ENCODE results near the gene DAP. TPM values are rescaled to one million over a fixed set of nuclear protein-coding genes. Genes with fewer than 3 reads are reported as not detected.

DAP gene
- polyA plus RNA-seq, 2 donors, result 20.0 to 27.7 TPM

- no peaks in the 10 kb centered on the region for H3K36me3 ChIP-seq (ENCODE audit: control insufficient read depth in 2 of 2, insufficient read depth in 2 of 2, low read length in 1 of 2)
- peaks cover 3 to 8% of the 10 kb centered on the region in 2 donors for H3K4me1 ChIP-seq (ENCODE audit: control insufficient read depth in 2 of 2, insufficient read depth in 2 of 2, low read length in 1 of 2)
- 72% methylated on average over 17 of the region's 17 CpGs for WGBS, 2 donors
- peak overlapping the region; percentile 95 for H3K27ac ChIP-seq (ENCODE audit: low read depth in 2 of 2, low read length in 1 of 2)
- H3K9me3 ChIP-seq (ENCODE audit: control insufficient read depth in 2 of 2, insufficient read depth in 1 of 2, low read depth in 1 of 2, low read length in 1 of 2), result no peaks in the 10 kb centered on the region
- no peaks in the 10 kb centered on the region for H3K27me3 ChIP-seq (ENCODE audit: control insufficient read depth in 1 of 2, insufficient read depth in 2 of 2, low read length in 2 of 2)
- peak overlapping the region in 1 of 2 donors; percentile 79 for H3K4me3 ChIP-seq (ENCODE audit: low read depth in 1 of 2, low read length in 2 of 2)
Measured at GRCh38 chr5:10761933-10762775, 1.1 kb upstream of the DAP start.

GRCh38 chr5:10760921-10761184 lies 181 bp downstream of the DAP start:
- no peaks in the 10 kb centered on the region for H3K27me3 ChIP-seq (ENCODE audit: control insufficient read depth in 1 of 2, insufficient read depth in 2 of 2, low read length in 2 of 2)
- 1% methylated on average over 27 to 42 of the region's 42 CpGs for WGBS, 2 donors
- peak overlapping the region; percentile 79 to 85 for H3K4me3 ChIP-seq (ENCODE audit: low read depth in 1 of 2, low read length in 2 of 2)
- H3K4me1 ChIP-seq (ENCODE audit: control insufficient read depth in 2 of 2, insufficient read depth in 2 of 2, low read length in 1 of 2), result peaks cover 4 to 8% of the 10 kb centered on the region in 2 donors
- H3K36me3 ChIP-seq (ENCODE audit: control insufficient read depth in 2 of 2, insufficient read depth in 2 of 2, low read length in 1 of 2), result no peaks in the 10 kb centered on the region
- H3K9me3 ChIP-seq (ENCODE audit: control insufficient read depth in 2 of 2, insufficient read depth in 1 of 2, low read depth in 1 of 2, low read length in 1 of 2), result no peaks in the 10 kb centered on the region
- peak overlapping the region; percentile 92 to 95 for H3K27ac ChIP-seq (ENCODE audit: low read depth in 2 of 2, low read length in 1 of 2)

DNA sequence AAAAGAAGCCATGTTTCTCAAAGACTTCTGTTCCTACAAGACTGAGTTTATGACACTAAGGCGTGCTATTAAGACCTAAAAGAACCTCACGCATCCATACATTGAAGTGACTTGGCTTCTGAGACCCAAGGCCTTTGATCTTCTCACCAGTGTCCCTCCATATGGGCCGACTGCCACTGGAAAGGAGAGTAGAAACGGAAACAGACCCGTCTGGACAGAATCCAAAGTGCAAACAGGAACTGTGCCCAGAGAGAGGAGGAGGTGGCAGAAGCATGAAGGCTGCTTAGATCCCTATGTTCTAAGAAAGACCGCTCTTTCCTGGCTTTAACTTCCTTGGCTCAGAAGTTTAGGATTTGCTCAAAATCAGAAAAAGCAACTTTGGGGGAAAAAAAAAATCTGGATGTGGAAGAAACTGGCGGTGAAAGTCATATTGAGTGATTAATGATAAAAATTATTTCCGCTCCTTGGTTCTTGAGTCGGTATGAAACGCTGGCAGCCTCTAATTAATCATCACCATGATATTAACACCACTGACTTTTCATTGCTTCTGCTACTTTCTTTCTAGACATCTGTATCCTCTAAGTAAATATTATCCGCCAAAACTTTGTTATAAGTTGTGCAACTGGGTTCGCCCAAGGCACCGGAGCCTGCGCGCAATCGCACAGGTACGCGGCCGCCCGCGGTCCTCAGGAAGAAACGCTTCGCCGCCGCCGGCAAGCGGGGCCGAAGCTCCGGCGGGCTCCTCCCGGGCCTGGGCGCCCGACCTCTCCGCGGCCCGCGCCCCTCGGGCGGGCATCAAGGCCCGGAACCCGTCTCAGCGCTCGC lies 726 bp downstream of the DAP start:
- no peaks in the 10 kb centered on the region for H3K27me3 ChIP-seq (ENCODE audit: control insufficient read depth in 1 of 2, insufficient read depth in 2 of 2, low read length in 2 of 2)
- H3K27ac ChIP-seq (ENCODE audit: low read depth in 2 of 2, low read length in 1 of 2), result peak overlapping the region; percentile 92 to 95
- peak overlapping the region; percentile 79 to 85 for H3K4me3 ChIP-seq (ENCODE audit: low read depth in 1 of 2, low read length in 2 of 2)
- WGBS, 2 donors, result 2 to 4% methylated on average over 40 to 43 of the region's 43 CpGs
- no peaks in the 10 kb centered on the region for H3K9me3 ChIP-seq (ENCODE audit: control insufficient read depth in 2 of 2, insufficient read depth in 1 of 2, low read depth in 1 of 2, low read length in 1 of 2)
- peaks cover 0 to 2% of the 10 kb centered on the region in 2 donors for H3K36me3 ChIP-seq (ENCODE audit: control insufficient read depth in 2 of 2, insufficient read depth in 2 of 2, low read length in 1 of 2)
- peaks cover 4 to 8% of the 10 kb centered on the region in 2 donors for H3K4me1 ChIP-seq (ENCODE audit: control insufficient read depth in 2 of 2, insufficient read depth in 2 of 2, low read length in 1 of 2)

- Histone ChIP-seq H3K9me3 (ENCODE audit: control insufficient read depth in 2 of 2, insufficient read depth in 1 of 2, low read depth in 1 of 2, low read length in 1 of 2) (no peaks in the 10 kb centered on the region), H3K4me3 (ENCODE audit: low read depth in 1 of 2, low read length in 2 of 2) (no peak overlapping the region), H3K27me3 (ENCODE audit: control insufficient read depth in 1 of 2, insufficient read depth in 2 of 2, low read length in 2 of 2) (no peaks in the 10 kb centered on the region), H3K36me3 (ENCODE audit: control insufficient read depth in 2 of 2, insufficient read depth in 2 of 2, low read length in 1 of 2) (peaks cover 0 to 8% of the 10 kb centered on the region in 2 donors), H3K27ac (ENCODE audit: low read depth in 2 of 2, low read length in 1 of 2) (no peak overlapping the region), H3K4me1 (ENCODE audit: control insufficient read depth in 2 of 2, insufficient read depth in 2 of 2, low read length in 1 of 2) (peaks cover 4 to 8% of the 10 kb centered on the region in 2 donors)
- 81 to 98% methylated on average over 6 of the region's 6 CpGs for WGBS, 2 donors
Measured at GRCh38 chr5:10759111-10759510, 1.9 kb downstream of the DAP start.

DNA sequence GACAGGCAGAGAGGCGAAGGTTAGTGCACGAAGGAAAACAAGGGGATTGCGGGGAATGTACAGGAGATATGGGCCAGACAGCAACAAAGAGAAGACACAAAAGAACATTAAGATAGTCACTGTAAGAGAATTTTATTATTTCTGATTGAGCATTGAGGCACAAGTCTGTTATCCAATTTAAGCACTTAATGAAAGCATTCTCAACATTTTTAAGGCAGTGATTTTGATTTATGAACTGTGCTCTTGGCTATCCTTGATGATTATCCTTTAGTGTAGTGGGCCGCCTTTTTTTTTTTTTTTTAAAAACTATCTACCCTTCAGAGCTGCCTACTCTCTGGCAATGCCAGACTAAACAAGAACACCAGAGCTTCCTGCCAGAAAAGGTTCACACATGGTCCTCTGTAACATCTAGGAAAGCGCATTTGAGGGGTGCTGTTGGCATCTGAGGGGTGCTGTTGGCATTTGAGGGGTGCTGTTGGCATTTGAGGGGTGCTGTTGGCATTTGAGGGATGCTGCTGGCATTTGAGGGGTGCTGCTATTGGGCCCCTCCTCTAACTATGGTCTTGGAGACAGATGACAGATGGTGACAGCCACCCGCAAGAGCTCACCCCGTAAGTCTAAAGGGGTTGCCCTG lies 3.0 kb downstream of the DAP start:
- no peak overlapping the region for H3K27ac ChIP-seq (ENCODE audit: low read depth in 2 of 2, low read length in 1 of 2)
- WGBS, 2 donors, result 76 to 89% methylated on average over 7 of the region's 7 CpGs
- peaks cover 0 to 8% of the 10 kb centered on the region in 2 donors for H3K36me3 ChIP-seq (ENCODE audit: control insufficient read depth in 2 of 2, insufficient read depth in 2 of 2, low read length in 1 of 2)
- no peaks in the 10 kb centered on the region for H3K9me3 ChIP-seq (ENCODE audit: control insufficient read depth in 2 of 2, insufficient read depth in 1 of 2, low read depth in 1 of 2, low read length in 1 of 2)
- H3K4me1 ChIP-seq (ENCODE audit: control insufficient read depth in 2 of 2, insufficient read depth in 2 of 2, low read length in 1 of 2), result peaks cover 4 to 11% of the 10 kb centered on the region in 2 donors
- no peak overlapping the region for H3K4me3 ChIP-seq (ENCODE audit: low read depth in 1 of 2, low read length in 2 of 2)
- H3K27me3 ChIP-seq (ENCODE audit: control insufficient read depth in 1 of 2, insufficient read depth in 2 of 2, low read length in 2 of 2), result no peaks in the 10 kb centered on the region

DNA sequence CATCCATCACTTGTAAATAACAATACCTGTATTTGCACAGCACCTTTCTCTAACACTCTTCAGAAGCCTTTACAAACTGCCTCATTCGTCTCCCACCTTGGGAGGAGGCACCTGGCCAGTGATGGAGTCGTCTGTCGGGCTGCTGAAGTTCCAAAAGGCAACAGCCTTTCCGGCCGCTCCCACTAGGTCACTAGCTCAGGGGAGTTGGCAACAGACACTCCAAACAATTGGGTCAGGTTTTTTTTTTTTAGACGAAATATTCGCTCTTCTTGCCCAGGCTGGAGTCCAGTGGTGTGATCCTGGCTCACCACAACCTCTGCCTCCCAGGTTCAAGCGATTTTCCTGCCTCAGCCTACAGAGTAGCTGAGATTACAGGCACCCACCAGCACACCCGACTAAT lies 4.0 kb downstream of the DAP start:
- Histone ChIP-seq H3K9me3 (ENCODE audit: control insufficient read depth in 2 of 2, insufficient read depth in 1 of 2, low read depth in 1 of 2, low read length in 1 of 2) (no peaks in the 10 kb centered on the region), H3K4me3 (ENCODE audit: low read depth in 1 of 2, low read length in 2 of 2) (no peak overlapping the region), H3K27me3 (ENCODE audit: control insufficient read depth in 1 of 2, insufficient read depth in 2 of 2, low read length in 2 of 2) (no peaks in the 10 kb centered on the region), H3K27ac (ENCODE audit: low read depth in 2 of 2, low read length in 1 of 2) (no peak overlapping the region), H3K36me3 (ENCODE audit: control insufficient read depth in 2 of 2, insufficient read depth in 2 of 2, low read length in 1 of 2) (peaks cover 0 to 8% of the 10 kb centered on the region in 2 donors), H3K4me1 (ENCODE audit: control insufficient read depth in 2 of 2, insufficient read depth in 2 of 2, low read length in 1 of 2) (peaks cover 4 to 11% of the 10 kb centered on the region in 2 donors)
- 39 to 42% methylated on average over 9 of the region's 9 CpGs for WGBS, 2 donors

DNA sequence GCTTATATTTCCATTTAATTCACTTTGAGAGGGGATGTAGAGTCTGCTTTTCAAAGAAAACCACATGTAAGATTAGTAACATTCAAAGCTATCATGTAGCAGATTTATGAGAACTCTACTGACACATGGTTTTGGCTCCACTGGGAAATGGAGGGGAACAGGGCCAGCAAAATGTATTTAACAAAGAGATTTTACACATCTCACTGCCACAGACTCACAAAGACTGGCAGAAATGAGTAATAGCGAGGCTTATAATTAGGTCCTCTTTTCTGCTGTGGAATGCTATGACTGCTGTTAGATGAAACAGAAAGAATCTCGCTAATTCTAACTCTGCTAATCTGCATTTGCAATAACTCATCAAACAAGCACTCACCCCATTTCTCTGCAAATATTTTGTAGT lies 4.5 kb downstream of the DAP start:
- no peak overlapping the region for H3K27ac ChIP-seq (ENCODE audit: low read depth in 2 of 2, low read length in 1 of 2)
- WGBS, 2 donors, result 25 to 37% methylated on average over 2 of the region's 2 CpGs
- no peak overlapping the region for H3K4me3 ChIP-seq (ENCODE audit: low read depth in 1 of 2, low read length in 2 of 2)
- H3K9me3 ChIP-seq (ENCODE audit: control insufficient read depth in 2 of 2, insufficient read depth in 1 of 2, low read depth in 1 of 2, low read length in 1 of 2), result no peaks in the 10 kb centered on the region
- peaks cover 0 to 8% of the 10 kb centered on the region in 2 donors for H3K36me3 ChIP-seq (ENCODE audit: control insufficient read depth in 2 of 2, insufficient read depth in 2 of 2, low read length in 1 of 2)
- peaks cover 4 to 9% of the 10 kb centered on the region in 2 donors for H3K4me1 ChIP-seq (ENCODE audit: control insufficient read depth in 2 of 2, insufficient read depth in 2 of 2, low read length in 1 of 2)
- no peaks in the 10 kb centered on the region for H3K27me3 ChIP-seq (ENCODE audit: control insufficient read depth in 1 of 2, insufficient read depth in 2 of 2, low read length in 2 of 2)

- peaks cover 4 to 5% of the 10 kb centered on the region in 2 donors for H3K4me1 ChIP-seq (ENCODE audit: control insufficient read depth in 2 of 2, insufficient read depth in 2 of 2, low read length in 1 of 2)
- H3K4me3 ChIP-seq (ENCODE audit: low read depth in 1 of 2, low read length in 2 of 2), result no peak overlapping the region
- peaks cover 0 to 14% of the 10 kb centered on the region in 2 donors for H3K36me3 ChIP-seq (ENCODE audit: control insufficient read depth in 2 of 2, insufficient read depth in 2 of 2, low read length in 1 of 2)
- H3K27me3 ChIP-seq (ENCODE audit: control insufficient read depth in 1 of 2, insufficient read depth in 2 of 2, low read length in 2 of 2), result no peaks in the 10 kb centered on the region
- no peak overlapping the region for H3K27ac ChIP-seq (ENCODE audit: low read depth in 2 of 2, low read length in 1 of 2)
- 82 to 93% methylated on average over 9 of the region's 9 CpGs for WGBS, 2 donors
- H3K9me3 ChIP-seq (ENCODE audit: control insufficient read depth in 2 of 2, insufficient read depth in 1 of 2, low read depth in 1 of 2, low read length in 1 of 2), result no peaks in the 10 kb centered on the region
Measured at GRCh38 chr5:10753178-10753577, 7.9 kb downstream of the DAP start.

DNA sequence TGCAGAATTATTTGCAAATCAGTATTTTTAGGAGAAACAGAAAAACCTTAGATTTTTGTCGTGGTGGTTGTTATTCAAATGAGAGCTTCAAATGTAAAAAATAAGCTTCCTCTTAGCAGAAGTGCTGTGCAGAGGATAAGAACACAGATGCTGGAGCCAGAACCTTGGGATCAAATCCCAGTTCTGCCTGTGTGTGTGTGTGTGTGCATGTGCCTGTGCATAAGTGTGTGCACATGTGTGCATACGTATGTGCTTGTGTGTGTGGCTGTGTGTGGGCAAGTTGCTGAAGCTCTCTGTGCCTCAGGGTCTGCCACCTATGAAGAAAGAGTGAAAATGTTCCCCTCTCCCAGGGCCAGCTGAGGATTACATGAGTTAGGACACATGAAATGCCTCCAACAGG lies 8.6 kb downstream of the DAP start:
- Histone ChIP-seq H3K9me3 (ENCODE audit: control insufficient read depth in 2 of 2, insufficient read depth in 1 of 2, low read depth in 1 of 2, low read length in 1 of 2) (no peaks in the 10 kb centered on the region), H3K4me1 (ENCODE audit: control insufficient read depth in 2 of 2, insufficient read depth in 2 of 2, low read length in 1 of 2) (peaks cover 2 to 4% of the 10 kb centered on the region in 2 donors), H3K27ac (ENCODE audit: low read depth in 2 of 2, low read length in 1 of 2) (no peak overlapping the region), H3K27me3 (ENCODE audit: control insufficient read depth in 1 of 2, insufficient read depth in 2 of 2, low read length in 2 of 2) (no peaks in the 10 kb centered on the region), H3K4me3 (ENCODE audit: low read depth in 1 of 2, low read length in 2 of 2) (no peak overlapping the region), H3K36me3 (ENCODE audit: control insufficient read depth in 2 of 2, insufficient read depth in 2 of 2, low read length in 1 of 2) (peaks cover 0 to 14% of the 10 kb centered on the region in 2 donors)
- WGBS, 2 donors, result 63 to 69% methylated on average over 2 of the region's 2 CpGs
